ENCODE data around the gene GASK1A.
A peak's percentile ranks its signal among the peaks of the same experiment; 100 is the strongest.
"Not testable (repeated sequence)": the region's sequence is repeated elsewhere in the genome, so short reads cannot be mapped to it uniquely, and the experiment has no call there.

Gene GASK1A

DNA sequence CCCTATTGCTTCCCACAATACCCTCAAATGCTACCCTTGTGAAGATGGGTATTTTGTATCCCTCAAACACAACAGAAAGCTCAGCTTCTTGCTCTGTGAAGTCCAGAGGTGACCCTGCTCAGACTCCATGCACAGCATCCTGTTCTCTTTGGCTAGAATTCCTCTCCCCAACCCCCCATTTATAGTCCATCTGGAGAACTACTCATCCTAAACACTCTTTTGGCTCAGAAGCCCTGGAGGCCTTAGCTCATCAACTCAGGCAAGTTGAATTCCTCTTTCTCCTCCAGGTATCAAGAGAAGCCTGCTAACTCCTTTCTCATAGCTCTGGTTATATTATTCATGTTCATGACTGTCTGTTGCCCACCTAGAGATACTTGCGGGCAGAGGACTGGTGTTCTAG lies 18.3 kb upstream of the GASK1A start:
- no peak overlapping the region for H3K27ac ChIP-seq (ENCODE audit: insufficient read depth, low read length, poor library complexity, severe bottlenecking)
- H3K4me1 ChIP-seq (ENCODE audit: control insufficient read depth, insufficient read depth, low read length, poor library complexity, severe bottlenecking) = no peaks in the 10 kb centered on the region
- H3K27me3 ChIP-seq (replicated peaks; ENCODE audit: control insufficient read depth, insufficient read depth, low read length, poor library complexity, severe bottlenecking) = no peaks in the 10 kb centered on the region

GRCh38 chr3:42961633-42962032 lies 17.5 kb upstream of the GASK1A start:
- Histone ChIP-seq H3K36me3 (ENCODE audit: control insufficient read depth, insufficient read depth, low read length) (no peaks in the 10 kb centered on the region), H3K27me3 (replicated peaks; ENCODE audit: control insufficient read depth, insufficient read depth, low read length, poor library complexity, severe bottlenecking) (no peaks in the 10 kb centered on the region), H3K27ac (ENCODE audit: insufficient read depth, low read length, poor library complexity, severe bottlenecking) (no peak overlapping the region), H3K4me1 (ENCODE audit: control insufficient read depth, insufficient read depth, low read length, poor library complexity, severe bottlenecking) (no peaks in the 10 kb centered on the region), H3K9me3 (ENCODE audit: control insufficient read depth, low read length) (no peaks in the 10 kb centered on the region), H3K4me3 (ENCODE audit: insufficient read depth, low read depth, low read length, poor library complexity, severe bottlenecking) (no peak overlapping the region)
- DNase-seq = peak in 1 of 3 donors; percentile 3

More for the DNA sequence above, 18.3 kb upstream of the GASK1A start:
- DNase-seq = no peak
- no peaks in the 10 kb centered on the region for H3K9me3 ChIP-seq (ENCODE audit: control insufficient read depth, low read length)
- H3K4me3 ChIP-seq (ENCODE audit: insufficient read depth, low read depth, low read length, poor library complexity, severe bottlenecking) = no peak overlapping the region
- no peaks in the 10 kb centered on the region for H3K36me3 ChIP-seq (ENCODE audit: control insufficient read depth, insufficient read depth, low read length)

GRCh38 chr3:42963269-42963668 lies 15.8 kb upstream of the GASK1A start:
- Histone ChIP-seq H3K9me3 (ENCODE audit: control insufficient read depth, low read length) (no peaks in the 10 kb centered on the region), H3K4me1 (ENCODE audit: control insufficient read depth, insufficient read depth, low read length, poor library complexity, severe bottlenecking) (no peaks in the 10 kb centered on the region), H3K36me3 (ENCODE audit: control insufficient read depth, insufficient read depth, low read length) (no peaks in the 10 kb centered on the region), H3K27me3 (replicated peaks; ENCODE audit: control insufficient read depth, insufficient read depth, low read length, poor library complexity, severe bottlenecking) (no peaks in the 10 kb centered on the region), H3K4me3 (ENCODE audit: insufficient read depth, low read depth, low read length, poor library complexity, severe bottlenecking) (no peak overlapping the region), H3K27ac (ENCODE audit: insufficient read depth, low read length, poor library complexity, severe bottlenecking) (no peak overlapping the region)
- no peak for DNase-seq

GRCh38 chr3:42964266-42964665 lies 14.8 kb upstream of the GASK1A start:
- no peak overlapping the region for H3K27ac ChIP-seq (ENCODE audit: insufficient read depth, low read length, poor library complexity, severe bottlenecking)
- H3K9me3 ChIP-seq (ENCODE audit: control insufficient read depth, low read length) = no peaks in the 10 kb centered on the region
- H3K27me3 ChIP-seq (replicated peaks; ENCODE audit: control insufficient read depth, insufficient read depth, low read length, poor library complexity, severe bottlenecking) = no peaks in the 10 kb centered on the region
- H3K4me1 ChIP-seq (ENCODE audit: control insufficient read depth, insufficient read depth, low read length, poor library complexity, severe bottlenecking) = no peaks in the 10 kb centered on the region
- no peak overlapping the region for H3K4me3 ChIP-seq (ENCODE audit: insufficient read depth, low read depth, low read length, poor library complexity, severe bottlenecking)
- no peaks in the 10 kb centered on the region for H3K36me3 ChIP-seq (ENCODE audit: control insufficient read depth, insufficient read depth, low read length)
- no peak for DNase-seq

- Histone ChIP-seq H3K27ac (ENCODE audit: insufficient read depth, low read length, poor library complexity, severe bottlenecking) (no peak overlapping the region), H3K27me3 (replicated peaks; ENCODE audit: control insufficient read depth, insufficient read depth, low read length, poor library complexity, severe bottlenecking) (no peaks in the 10 kb centered on the region), H3K9me3 (ENCODE audit: control insufficient read depth, low read length) (no peaks in the 10 kb centered on the region), H3K36me3 (ENCODE audit: control insufficient read depth, insufficient read depth, low read length) (no peaks in the 10 kb centered on the region), H3K4me1 (ENCODE audit: control insufficient read depth, insufficient read depth, low read length, poor library complexity, severe bottlenecking) (no peaks in the 10 kb centered on the region), H3K4me3 (ENCODE audit: insufficient read depth, low read depth, low read length, poor library complexity, severe bottlenecking) (no peak overlapping the region)
- no peak for DNase-seq
Measured at GRCh38 chr3:42970557-42970956, 8.6 kb upstream of the GASK1A start.

- no peak overlapping the region for H3K27ac ChIP-seq (ENCODE audit: insufficient read depth, low read length, poor library complexity, severe bottlenecking)
- no peaks in the 10 kb centered on the region for H3K27me3 ChIP-seq (replicated peaks; ENCODE audit: control insufficient read depth, insufficient read depth, low read length, poor library complexity, severe bottlenecking)
- H3K4me3 ChIP-seq (ENCODE audit: insufficient read depth, low read depth, low read length, poor library complexity, severe bottlenecking) = no peak overlapping the region
- no peak for DNase-seq
- H3K9me3 ChIP-seq (ENCODE audit: control insufficient read depth, low read length) = no peaks in the 10 kb centered on the region
- H3K4me1 ChIP-seq (ENCODE audit: control insufficient read depth, insufficient read depth, low read length, poor library complexity, severe bottlenecking) = no peaks in the 10 kb centered on the region
- no peaks in the 10 kb centered on the region for H3K36me3 ChIP-seq (ENCODE audit: control insufficient read depth, insufficient read depth, low read length)
Measured at GRCh38 chr3:42970976-42971772, 7.9 kb upstream of the GASK1A start.

DNA sequence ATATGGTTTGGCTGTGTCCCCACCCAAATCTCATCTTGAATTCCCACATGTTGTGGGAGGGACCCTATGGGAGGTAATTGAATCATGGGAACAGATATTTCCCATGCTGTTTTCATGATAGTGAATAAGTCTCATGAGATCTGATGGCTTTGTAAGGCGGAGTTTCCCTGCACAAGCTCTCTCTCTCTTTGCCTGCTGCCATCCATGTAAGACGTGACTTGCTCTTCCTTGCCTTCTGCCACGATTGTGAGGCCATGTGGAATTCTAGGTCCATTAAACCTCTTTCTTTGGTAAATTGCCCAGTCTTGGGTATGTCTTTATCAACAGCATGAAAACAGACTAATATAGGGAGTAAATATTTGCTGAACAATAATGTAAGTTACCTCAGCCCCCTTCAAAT lies 4.2 kb upstream of the GASK1A start:
- not testable (repeated sequence) for H3K4me3 ChIP-seq (ENCODE audit: insufficient read depth, low read depth, low read length, poor library complexity, severe bottlenecking); H3K27ac ChIP-seq (ENCODE audit: insufficient read depth, low read length, poor library complexity, severe bottlenecking); H3K9me3 ChIP-seq (ENCODE audit: control insufficient read depth, low read length); H3K4me1 ChIP-seq (ENCODE audit: control insufficient read depth, insufficient read depth, low read length, poor library complexity, severe bottlenecking); H3K36me3 ChIP-seq (ENCODE audit: control insufficient read depth, insufficient read depth, low read length); DNase-seq; H3K27me3 ChIP-seq (replicated peaks; ENCODE audit: control insufficient read depth, insufficient read depth, low read length, poor library complexity, severe bottlenecking)

DNA sequence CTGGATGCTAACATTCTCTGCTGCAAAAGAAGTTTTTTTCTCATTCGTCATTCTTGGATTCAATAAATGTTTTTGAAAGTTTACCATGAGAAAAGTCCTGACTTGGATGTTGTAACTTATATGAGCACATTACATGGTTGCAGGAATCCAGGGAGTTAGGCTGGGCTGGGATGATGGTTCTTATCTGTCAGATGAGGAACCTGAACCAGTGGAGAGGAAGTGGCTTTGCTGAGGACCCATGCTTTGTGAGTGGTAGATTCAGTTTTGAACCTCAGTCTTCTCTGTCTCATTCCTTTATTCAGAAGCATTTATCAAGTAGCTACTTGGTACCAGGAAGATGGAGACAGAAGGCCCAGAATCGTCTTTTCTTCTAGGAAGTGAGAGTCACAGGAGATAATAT lies 3.7 kb upstream of the GASK1A start:
- Histone ChIP-seq H3K36me3 (ENCODE audit: control insufficient read depth, insufficient read depth, low read length) (no peaks in the 10 kb centered on the region), H3K9me3 (ENCODE audit: control insufficient read depth, low read length) (no peaks in the 10 kb centered on the region), H3K4me1 (ENCODE audit: control insufficient read depth, insufficient read depth, low read length, poor library complexity, severe bottlenecking) (peaks cover 5% of the 10 kb centered on the region), H3K27ac (ENCODE audit: insufficient read depth, low read length, poor library complexity, severe bottlenecking) (no peak overlapping the region), H3K27me3 (replicated peaks; ENCODE audit: control insufficient read depth, insufficient read depth, low read length, poor library complexity, severe bottlenecking) (peaks cover 15% of the 10 kb centered on the region), H3K4me3 (ENCODE audit: insufficient read depth, low read depth, low read length, poor library complexity, severe bottlenecking) (no peak overlapping the region)
- no peak for DNase-seq

GRCh38 chr3:42975955-42976354 lies 3.2 kb upstream of the GASK1A start:
- Histone ChIP-seq H3K4me3 (ENCODE audit: insufficient read depth, low read depth, low read length, poor library complexity, severe bottlenecking) (no peak overlapping the region), H3K27me3 (replicated peaks; ENCODE audit: control insufficient read depth, insufficient read depth, low read length, poor library complexity, severe bottlenecking) (peaks cover 19% of the 10 kb centered on the region), H3K27ac (ENCODE audit: insufficient read depth, low read length, poor library complexity, severe bottlenecking) (no peak overlapping the region), H3K36me3 (ENCODE audit: control insufficient read depth, insufficient read depth, low read length) (no peaks in the 10 kb centered on the region), H3K4me1 (ENCODE audit: control insufficient read depth, insufficient read depth, low read length, poor library complexity, severe bottlenecking) (peaks cover 5% of the 10 kb centered on the region), H3K9me3 (ENCODE audit: control insufficient read depth, low read length) (no peaks in the 10 kb centered on the region)
- no peak for DNase-seq

DNA sequence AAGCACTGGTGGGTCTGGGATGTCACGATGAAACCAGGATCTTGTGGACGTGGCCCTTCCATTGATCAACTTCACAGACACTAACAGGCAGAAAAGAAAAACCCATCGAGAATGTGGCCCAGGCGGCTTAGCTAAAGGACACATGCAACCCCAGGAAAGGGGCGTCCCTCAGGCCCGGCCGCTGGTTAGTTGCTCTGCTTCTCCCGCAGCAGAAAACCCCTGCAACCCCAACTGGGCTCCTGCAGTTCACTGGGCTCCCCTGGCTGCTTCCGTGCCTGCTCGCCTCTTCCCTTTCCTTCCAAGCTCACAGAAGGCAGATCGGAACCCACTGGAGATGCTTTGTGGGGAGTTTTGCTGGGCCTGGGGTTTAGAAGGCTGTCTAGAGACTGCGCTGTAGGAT lies 1.1 kb downstream of the GASK1A start:
- H3K27me3 ChIP-seq (replicated peaks; ENCODE audit: control insufficient read depth, insufficient read depth, low read length, poor library complexity, severe bottlenecking) = peaks cover 22% of the 10 kb centered on the region
- no peak overlapping the region for H3K27ac ChIP-seq (ENCODE audit: insufficient read depth, low read length, poor library complexity, severe bottlenecking)
- H3K4me1 ChIP-seq (ENCODE audit: control insufficient read depth, insufficient read depth, low read length, poor library complexity, severe bottlenecking) = peaks cover 5% of the 10 kb centered on the region
- DNase-seq = no peak
- no peak overlapping the region for H3K4me3 ChIP-seq (ENCODE audit: insufficient read depth, low read depth, low read length, poor library complexity, severe bottlenecking)
- H3K9me3 ChIP-seq (ENCODE audit: control insufficient read depth, low read length) = no peaks in the 10 kb centered on the region
- H3K36me3 ChIP-seq (ENCODE audit: control insufficient read depth, insufficient read depth, low read length) = no peaks in the 10 kb centered on the region
